A673 (cell line): ENCODE measurements around the gene FAM185A.

Experiments
- EZH2 ChIP-seq: fragments of 200-600 bp; sonication (generic); IDR thresholded peaks from 2 replicates; pipeline ENCODE4 v1.6.1; 2017; ENCODE audit warnings: borderline replicate concordance, low read depth, mild to moderate bottlenecking, mixed read lengths, antibody characterized with exemption, low read length; ENCODE audit not compliant: poor library complexity, severe bottlenecking
- TF ChIP-seq, protein P1 (sequence below): fragments of 300-800, 200-600 bp; sonication (generic); conservative IDR thresholded peaks from 2 replicates; pipeline ENCODE4 v1.5.1; 2017; ENCODE audit warnings: low read depth, mild to moderate bottlenecking, antibody characterized with exemption, low read length, moderate library complexity, mixed read lengths

DNA sequence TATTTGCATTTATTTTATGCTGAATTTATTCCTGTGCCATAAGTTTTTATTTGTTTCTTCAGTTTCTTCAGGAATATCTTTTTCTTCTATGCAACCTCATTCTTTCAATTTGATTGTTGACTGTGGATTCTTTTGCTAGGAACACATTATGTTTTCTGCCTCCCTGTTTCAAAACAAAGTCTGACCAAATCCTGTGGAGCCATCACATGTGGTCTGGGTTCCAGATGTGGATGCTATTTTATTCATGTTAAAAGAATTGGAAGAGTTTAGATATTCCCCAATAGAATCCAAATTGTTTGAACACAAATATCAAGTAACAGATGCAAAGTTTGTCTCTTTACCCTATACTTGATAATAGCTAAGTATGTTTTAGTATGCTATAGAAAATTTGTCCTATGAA lies 107.2 kb downstream of the FAM185A start:
- TF ChIP-seq, protein P1, sequence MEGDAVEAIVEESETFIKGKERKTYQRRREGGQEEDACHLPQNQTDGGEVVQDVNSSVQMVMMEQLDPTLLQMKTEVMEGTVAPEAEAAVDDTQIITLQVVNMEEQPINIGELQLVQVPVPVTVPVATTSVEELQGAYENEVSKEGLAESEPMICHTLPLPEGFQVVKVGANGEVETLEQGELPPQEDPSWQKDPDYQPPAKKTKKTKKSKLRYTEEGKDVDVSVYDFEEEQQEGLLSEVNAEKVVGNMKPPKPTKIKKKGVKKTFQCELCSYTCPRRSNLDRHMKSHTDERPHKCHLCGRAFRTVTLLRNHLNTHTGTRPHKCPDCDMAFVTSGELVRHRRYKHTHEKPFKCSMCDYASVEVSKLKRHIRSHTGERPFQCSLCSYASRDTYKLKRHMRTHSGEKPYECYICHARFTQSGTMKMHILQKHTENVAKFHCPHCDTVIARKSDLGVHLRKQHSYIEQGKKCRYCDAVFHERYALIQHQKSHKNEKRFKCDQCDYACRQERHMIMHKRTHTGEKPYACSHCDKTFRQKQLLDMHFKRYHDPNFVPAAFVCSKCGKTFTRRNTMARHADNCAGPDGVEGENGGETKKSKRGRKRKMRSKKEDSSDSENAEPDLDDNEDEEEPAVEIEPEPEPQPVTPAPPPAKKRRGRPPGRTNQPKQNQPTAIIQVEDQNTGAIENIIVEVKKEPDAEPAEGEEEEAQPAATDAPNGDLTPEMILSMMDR, result no peak
- TF ChIP-seq EZH2, result no peak
